Chondrocyte (in vitro differentiated cells): ENCODE data around the gene MAGEA1. TPM values are rescaled to one million over a fixed set of nuclear protein-coding genes. Genes with fewer than 3 reads are reported as not detected.

ENCODE experiments used
- DNase-seq: peaks from one replicate; pipeline ENCODE4 v3.0.0; 2021; ENCODE audit warnings: mixed read lengths, low spot score
- H3K27ac Mint-ChIP-seq: one replicate; pipeline ENCODE4 v1.8.0; 2021; ENCODE audit warnings: mild to moderate bottlenecking, moderate library complexity, mixed read lengths; ENCODE audit not compliant: unreplicated experiment
- H3K27me3 Mint-ChIP-seq: 2 replicates; pipeline ENCODE4 v1.8.0; 2021; ENCODE audit warnings: low read depth, mixed read lengths
- H3K36me3 Mint-ChIP-seq: 2 replicates; pipeline ENCODE4 v1.8.0; 2021; ENCODE audit warnings: low read depth, mixed read lengths
- H3K4me1 Mint-ChIP-seq: 2 replicates; pipeline ENCODE4 v1.8.0; 2021; ENCODE audit warnings: low read depth, mild to moderate bottlenecking, mixed read lengths
- H3K4me3 Mint-ChIP-seq: one replicate; pipeline ENCODE4 v1.8.0; 2021; ENCODE audit warnings: mild to moderate bottlenecking, moderate library complexity, mixed read lengths; ENCODE audit not compliant: unreplicated experiment
- H3K9me3 Mint-ChIP-seq: 2 replicates; pipeline ENCODE4 v1.8.0; 2021; ENCODE audit warnings: low read depth, mixed read lengths
- CTCF ChIP-seq: fragments of 200-600 bp; sonication (generic); IDR thresholded peaks from 2 replicates; pipeline ENCODE4 v1.5.0; 2021; ENCODE audit warnings: antibody characterized with exemption, mild to moderate bottlenecking, moderate library complexity
- total RNA-seq: library from RNA; stranded (reverse); gene quantifications from 3 replicates; pipeline ENCODE4 v1.2.1, GENCODE V29; 2021

The MAGEA1 gene
- total RNA-seq, 1 donor from 2014 or later: not detected

DNA sequence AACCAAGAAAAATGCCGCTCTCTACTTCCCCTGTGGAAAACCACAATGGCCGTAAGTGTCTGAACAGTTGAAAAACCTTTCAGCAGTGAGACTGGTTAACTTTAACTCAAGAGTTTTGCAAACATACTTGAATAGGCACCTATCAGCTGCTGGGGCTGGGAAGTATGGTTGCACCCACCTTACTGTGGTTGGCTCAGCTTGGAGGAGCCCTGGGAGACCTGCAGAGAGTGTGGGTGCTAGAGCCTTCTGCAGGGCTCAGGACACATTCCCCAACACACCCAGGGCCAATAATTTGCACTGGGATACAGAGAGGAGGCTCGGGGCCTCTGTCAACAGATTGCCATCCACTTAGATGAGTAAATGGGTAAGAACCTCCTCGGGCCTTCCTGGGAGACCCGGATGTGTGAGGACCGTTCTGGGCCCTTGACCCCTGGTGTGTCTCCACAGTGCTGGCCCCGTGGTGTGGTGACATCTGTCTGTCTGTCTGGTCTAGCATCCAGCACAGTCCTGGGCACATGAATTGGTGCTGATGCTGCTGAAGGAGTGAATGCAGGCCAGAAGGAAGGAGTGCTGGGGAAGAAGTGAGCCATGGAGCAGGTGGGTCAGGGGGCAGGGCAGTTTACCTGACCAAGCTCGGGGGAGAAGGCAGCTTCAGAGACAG is 46.5 kb downstream of the MAGEA1 start:
- no peaks in the 10 kb centered on the region for H3K4me1 Mint-ChIP-seq
- H3K27ac Mint-ChIP-seq: no peak overlapping the region
- H3K4me3 Mint-ChIP-seq: no peak overlapping the region
- H3K9me3 Mint-ChIP-seq: peaks cover 10% of the 10 kb centered on the region
- H3K36me3 Mint-ChIP-seq: no peaks in the 10 kb centered on the region
- DNase-seq: no peak
- H3K27me3 Mint-ChIP-seq: peaks cover 6% of the 10 kb centered on the region
- TF ChIP-seq CTCF: no peak

GRCh38 chrX:153226344-153227185 is 47.5 kb downstream of the MAGEA1 start:
- no peak overlapping the region for H3K4me3 Mint-ChIP-seq
- peaks cover 10% of the 10 kb centered on the region for H3K9me3 Mint-ChIP-seq
- H3K4me1 Mint-ChIP-seq: no peaks in the 10 kb centered on the region
- no peaks in the 10 kb centered on the region for H3K36me3 Mint-ChIP-seq
- TF ChIP-seq CTCF: no peak
- peaks cover 6% of the 10 kb centered on the region for H3K27me3 Mint-ChIP-seq
- H3K27ac Mint-ChIP-seq: no peak overlapping the region
- no peak for DNase-seq

Other genes with a start within 250 kb of the MAGEA1 start
- not detected in 3 replicates for gene PNMA5, start 185.2 kb upstream of the MAGEA1 start, total RNA-seq
- 0.12 to 0.67 TPM (median 0.67 TPM) in 3 replicates for gene PNMA3, start 122.8 kb upstream of the MAGEA1 start, total RNA-seq
- gene PNMA6A, start 106.8 kb upstream of the MAGEA1 start, total RNA-seq: 0.97 to 5.9 TPM (median 4.7 TPM) in 3 replicates
- not detected in 3 replicates for gene PNMA6F, start 142.5 kb downstream of the MAGEA1 start, total RNA-seq
- gene ZNF275, start 154.9 kb downstream of the MAGEA1 start, total RNA-seq: 16.9 to 20.2 TPM (median 19.8 TPM) in 3 replicates
- gene PNMA6E, start 222.1 kb downstream of the MAGEA1 start, total RNA-seq: not detected in 3 replicates
- 0.10 to 1.6 TPM (median 1.5 TPM) in 3 replicates for gene ZFP92, start 232.2 kb downstream of the MAGEA1 start, total RNA-seq